ENCODE measurements around the gene EGLN3. TPM values are rescaled to one million over a fixed set of nuclear protein-coding genes. Genes with fewer than 3 reads are reported as not detected.

The EGLN3 gene
- polyA plus RNA-seq (ENCODE audit: low read depth in 6 of 6): 1 to 10 TPM in 1 of 6 donors, under 1 TPM in 4, not detected in 1; 0.16 to 1.4 (median 0.77) TPM

DNA sequence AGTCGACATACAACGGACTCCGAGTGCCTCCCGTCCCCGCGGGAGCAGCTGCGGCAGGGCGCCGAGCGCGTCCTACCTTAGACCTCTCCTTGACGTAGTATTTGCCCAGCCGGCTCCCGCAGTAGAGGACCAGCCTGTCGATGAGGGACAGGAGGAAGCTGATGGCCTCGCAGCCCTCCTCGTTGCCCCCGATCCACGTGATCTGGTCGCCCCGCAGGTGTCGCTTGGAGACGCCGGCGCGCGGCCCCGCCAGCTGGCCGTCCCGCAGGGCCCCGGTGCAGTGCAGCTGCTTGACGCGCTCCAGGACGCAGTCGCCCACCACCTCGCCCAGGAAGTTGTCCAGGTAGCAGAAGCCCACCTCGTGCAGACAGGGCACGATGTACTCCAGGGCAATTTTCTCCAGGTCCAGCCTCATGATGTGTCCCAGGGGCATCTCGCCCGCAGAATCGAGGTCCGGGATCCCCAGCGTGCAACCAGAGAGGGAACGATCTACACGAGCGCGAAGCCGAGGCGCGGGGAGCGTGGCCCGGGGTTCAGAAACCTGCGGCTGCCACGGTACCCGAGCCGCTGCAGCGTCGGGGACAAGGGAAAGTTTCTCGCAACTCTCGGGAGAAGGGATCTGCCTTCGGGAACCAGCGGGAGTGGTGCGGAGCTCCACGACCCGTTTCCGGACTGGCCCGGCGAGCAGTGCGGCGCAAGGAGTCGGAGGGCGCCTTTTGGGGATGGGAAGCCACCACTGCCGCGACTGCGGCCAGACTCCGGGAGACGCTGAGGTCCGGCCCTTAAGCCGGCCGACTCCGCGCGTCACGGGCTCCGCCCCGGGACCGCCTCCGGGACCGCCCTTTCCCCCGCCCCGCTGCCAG lies at the start of gene EGLN3:
TSS of gene EGLN3 (minus strand) at position 755 of the 863 bp plus-strand sequence. CDS start at position 433, 322 bp downstream.
- H3K36me3 Mint-ChIP-seq: no peaks in the 10 kb centered on the region
- ATAC-seq (ENCODE audit: low read depth in 2 of 2): peak; percentile 61 to 74
- H3K27me3 Mint-ChIP-seq: peaks cover 32 to 51% (median 48%) of the 10 kb centered on the region in 3 donors
- H3K4me1 Mint-ChIP-seq: peaks cover 13 to 30% (median 29%) of the 10 kb centered on the region in 3 donors
- DNase-seq: peak; percentile 28
- H3K4me3 Mint-ChIP-seq: peak within 1 kb of the TSS; percentile 81 to 91 (median 85)
- peaks cover 0 to 2% (median 0%) of the 10 kb centered on the region in 7 donors for H3K9me3 Mint-ChIP-seq
- peak within 1 kb of the TSS in 1 of 6 donors; percentile 28 for H3K27ac Mint-ChIP-seq

DNA sequence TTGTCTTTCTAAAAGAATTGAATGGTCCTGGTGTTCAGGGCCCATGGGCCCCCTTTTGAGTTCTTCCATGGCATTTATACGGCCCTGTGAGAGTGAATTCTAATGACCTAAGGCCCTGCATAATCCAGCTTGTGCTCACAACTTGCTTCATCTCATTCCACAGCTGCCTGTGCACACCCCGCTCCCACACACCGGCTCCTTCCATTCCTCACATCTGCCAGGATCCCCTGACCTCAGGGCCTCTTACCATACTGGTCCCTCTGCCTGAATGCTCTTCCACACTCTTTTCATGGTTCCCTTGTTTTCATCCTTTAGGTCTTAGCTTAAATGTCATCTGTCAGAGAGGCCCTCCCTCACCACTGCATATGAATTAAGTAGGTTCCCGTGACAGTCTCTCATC lies 49.5 kb upstream of the EGLN3 start:
- H3K4me3 Mint-ChIP-seq: no peak overlapping the region
- H3K9me3 Mint-ChIP-seq: no peaks in the 10 kb centered on the region
- no peaks in the 10 kb centered on the region for H3K4me1 Mint-ChIP-seq
- H3K36me3 Mint-ChIP-seq: peaks cover 0 to 5% of the 10 kb centered on the region in 2 donors
- ATAC-seq (ENCODE audit: low read depth in 2 of 2) (no peak), DNase-seq (no peak)
- peaks cover 3 to 18% (median 14%) of the 10 kb centered on the region in 3 donors for H3K27me3 Mint-ChIP-seq
- H3K27ac Mint-ChIP-seq: no peak overlapping the region

DNA sequence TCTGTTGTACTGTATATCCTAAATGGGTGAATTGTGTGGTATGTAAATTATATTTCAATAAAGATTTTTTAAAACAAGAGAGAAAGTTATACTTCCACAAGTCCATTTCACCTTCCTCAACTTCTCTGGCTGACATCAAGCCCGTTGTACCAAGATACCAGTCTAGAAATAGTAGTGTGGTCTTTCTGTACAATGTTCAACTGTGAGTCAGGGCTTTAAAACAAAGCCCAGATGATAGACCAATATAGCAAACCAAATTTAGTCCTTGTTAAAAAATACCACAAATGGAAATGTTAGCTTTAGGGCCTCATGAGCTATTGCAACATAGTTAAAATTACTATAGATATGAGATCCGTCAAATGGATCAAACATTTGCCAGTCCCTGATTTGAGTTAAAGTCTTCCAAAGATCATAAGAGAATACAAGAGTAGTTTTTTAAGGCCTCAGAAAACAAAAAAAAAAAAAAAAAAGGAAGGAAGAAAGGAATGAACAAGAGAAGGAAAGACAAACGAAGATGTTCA lies 49.0 kb upstream of the EGLN3 start:
- Mint-ChIP-seq H3K4me3 (no peak overlapping the region), H3K4me1 (no peaks in the 10 kb centered on the region), H3K9me3 (no peaks in the 10 kb centered on the region), H3K36me3 (peaks cover 0 to 5% of the 10 kb centered on the region in 2 donors), H3K27me3 (peaks cover 3 to 18% (median 14%) of the 10 kb centered on the region in 3 donors), H3K27ac (no peak overlapping the region)
- DNase-seq: no peak
- ATAC-seq (ENCODE audit: low read depth in 2 of 2): no peak

DNA sequence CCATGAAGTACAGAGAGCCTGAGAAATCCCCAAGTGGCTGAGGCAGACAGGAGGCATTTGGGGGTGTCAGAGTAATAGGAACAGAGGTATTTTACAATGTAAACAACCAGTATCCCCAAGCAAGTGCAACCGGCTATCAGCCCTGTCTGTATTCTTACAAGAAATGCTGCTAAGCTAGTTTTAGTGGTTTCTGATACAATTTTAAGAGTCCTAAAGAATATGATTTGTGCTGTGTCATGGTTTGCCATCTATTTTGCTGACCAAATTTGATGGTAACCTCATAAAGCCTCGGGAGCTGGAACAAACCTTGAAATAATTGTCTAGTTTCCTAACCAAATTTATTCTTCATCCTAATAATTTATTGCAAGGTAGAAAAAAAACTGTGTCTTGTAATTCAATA lies 46.7 kb upstream of the EGLN3 start:
- no peak for ATAC-seq (ENCODE audit: low read depth in 2 of 2)

DNA sequence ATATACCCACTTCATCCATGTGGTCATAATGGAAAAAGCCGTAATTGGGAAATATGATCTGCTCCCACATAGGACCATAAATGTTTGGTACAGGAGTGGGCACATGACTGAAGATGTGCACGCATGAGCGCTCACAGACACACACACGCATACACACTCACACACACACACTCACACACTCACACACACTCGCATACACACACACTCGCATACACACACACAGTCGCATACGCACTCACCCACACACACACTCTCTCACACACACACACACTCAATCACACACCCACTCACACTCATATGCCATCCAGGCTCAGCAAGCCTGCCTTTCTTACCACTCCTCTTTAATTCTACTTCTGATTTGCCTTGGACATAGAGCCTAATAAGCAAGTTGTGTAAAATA lies 45.6 kb upstream of the EGLN3 start:
- DNase-seq (no peak), ATAC-seq (ENCODE audit: low read depth in 2 of 2) (no peak)
- Mint-ChIP-seq H3K9me3 (no peaks in the 10 kb centered on the region), H3K4me3 (no peak overlapping the region), H3K36me3 (no peaks in the 10 kb centered on the region), H3K4me1 (no peaks in the 10 kb centered on the region), H3K27me3 (peaks cover 0 to 31% (median 24%) of the 10 kb centered on the region in 3 donors), H3K27ac (no peak overlapping the region)

More for the DNA sequence above, 46.7 kb upstream of the EGLN3 start:
- Mint-ChIP-seq H3K36me3 (peaks cover 0 to 4% of the 10 kb centered on the region in 2 donors), H3K27me3 (peaks cover 2 to 19% (median 18%) of the 10 kb centered on the region in 3 donors), H3K4me1 (no peaks in the 10 kb centered on the region), H3K9me3 (no peaks in the 10 kb centered on the region), H3K4me3 (no peak overlapping the region), H3K27ac (peak overlapping the region in 1 of 6 donors; percentile 23)
- no peak for DNase-seq

DNA sequence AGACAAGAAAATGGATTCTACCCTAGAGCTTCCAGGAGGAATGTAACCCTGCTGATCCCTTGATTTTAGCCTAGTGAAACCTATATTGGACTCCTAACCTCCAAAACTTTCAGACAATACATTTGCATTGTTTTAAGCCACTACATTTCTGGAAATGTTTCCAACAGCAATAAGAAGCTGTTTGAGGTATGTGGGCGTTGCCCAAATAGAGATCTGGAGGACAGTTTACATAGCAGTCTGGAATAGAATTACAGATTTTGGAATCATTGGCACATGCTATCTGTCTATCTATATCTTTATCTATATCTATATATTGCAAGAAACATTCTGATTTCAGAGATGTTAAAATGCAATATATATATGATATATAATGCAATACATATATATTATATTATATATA lies 42.4 kb upstream of the EGLN3 start:
- Mint-ChIP-seq H3K36me3 (no peaks in the 10 kb centered on the region), H3K4me1 (no peaks in the 10 kb centered on the region), H3K9me3 (no peaks in the 10 kb centered on the region), H3K4me3 (no peak overlapping the region), H3K27ac (no peak overlapping the region), H3K27me3 (peaks cover 0 to 33% (median 19%) of the 10 kb centered on the region in 3 donors)
- no peak for DNase-seq
- ATAC-seq (ENCODE audit: low read depth in 2 of 2): no peak

DNA sequence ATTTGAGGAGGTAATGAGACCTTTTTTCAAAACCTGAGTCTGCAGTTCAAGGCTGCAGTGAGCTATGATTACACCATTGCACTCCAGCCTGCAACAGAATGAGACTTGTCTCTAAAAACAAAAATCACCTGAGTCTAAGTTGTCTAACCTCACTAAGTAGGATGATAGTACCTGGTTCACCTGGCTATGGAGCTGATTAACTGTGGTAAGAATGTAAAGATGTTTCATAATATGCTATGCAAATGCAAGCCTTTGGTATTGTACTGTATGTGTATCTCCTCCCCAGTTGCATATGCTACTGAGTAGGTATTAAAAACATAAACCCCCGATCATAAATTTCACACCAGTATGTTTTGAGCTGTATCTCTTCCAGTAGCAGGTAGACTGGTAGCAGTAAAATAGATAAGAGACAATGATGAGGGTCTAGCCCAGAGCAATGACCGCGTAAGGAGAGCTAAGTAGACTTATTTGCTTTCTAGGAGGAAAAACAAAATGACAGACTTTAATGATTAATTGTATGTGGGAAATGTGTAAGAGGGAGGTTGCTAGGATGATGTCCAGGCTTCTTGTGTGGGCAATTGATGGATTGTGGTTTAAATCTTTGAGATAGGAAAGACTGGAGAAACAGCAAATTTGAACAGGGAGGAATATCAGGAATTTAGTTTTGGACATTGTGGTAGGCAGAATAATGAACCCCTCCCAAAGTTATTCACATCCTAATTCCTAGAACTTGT lies 41.6 kb upstream of the EGLN3 start:
- Mint-ChIP-seq H3K4me1 (no peaks in the 10 kb centered on the region), H3K4me3 (no peak overlapping the region), H3K9me3 (no peaks in the 10 kb centered on the region), H3K36me3 (no peaks in the 10 kb centered on the region), H3K27ac (no peak overlapping the region), H3K27me3 (peaks cover 0 to 32% (median 19%) of the 10 kb centered on the region in 3 donors)
- ATAC-seq (ENCODE audit: low read depth in 2 of 2) (no peak), DNase-seq (no peak)

DNA sequence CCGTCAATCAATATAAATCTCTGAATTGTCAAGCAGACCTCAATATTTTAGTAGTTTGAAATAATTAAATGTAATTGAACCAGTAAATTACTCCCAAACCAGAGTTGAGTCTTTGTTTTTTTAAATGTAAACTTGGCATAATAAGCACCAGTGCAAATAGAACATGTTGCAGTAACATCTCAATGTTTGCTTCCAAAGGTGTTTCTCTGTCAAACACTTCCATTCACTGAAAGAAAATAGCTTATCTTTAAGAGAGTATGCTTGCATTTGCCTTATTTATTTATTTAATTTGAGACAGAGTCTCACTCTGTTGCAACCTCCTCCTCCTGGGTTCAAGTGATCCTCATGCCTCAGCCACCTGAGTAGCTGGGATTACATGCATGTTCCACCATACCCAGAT lies 39.9 kb upstream of the EGLN3 start:
- Mint-ChIP-seq H3K9me3 (peaks cover 0 to 2% (median 0%) of the 10 kb centered on the region in 7 donors), H3K4me1 (no peaks in the 10 kb centered on the region), H3K27ac (no peak overlapping the region), H3K27me3 (peaks cover 0 to 19% (median 7%) of the 10 kb centered on the region in 3 donors), H3K36me3 (no peaks in the 10 kb centered on the region), H3K4me3 (no peak overlapping the region)
- ATAC-seq (ENCODE audit: low read depth in 2 of 2) (no peak), DNase-seq (no peak)

DNA sequence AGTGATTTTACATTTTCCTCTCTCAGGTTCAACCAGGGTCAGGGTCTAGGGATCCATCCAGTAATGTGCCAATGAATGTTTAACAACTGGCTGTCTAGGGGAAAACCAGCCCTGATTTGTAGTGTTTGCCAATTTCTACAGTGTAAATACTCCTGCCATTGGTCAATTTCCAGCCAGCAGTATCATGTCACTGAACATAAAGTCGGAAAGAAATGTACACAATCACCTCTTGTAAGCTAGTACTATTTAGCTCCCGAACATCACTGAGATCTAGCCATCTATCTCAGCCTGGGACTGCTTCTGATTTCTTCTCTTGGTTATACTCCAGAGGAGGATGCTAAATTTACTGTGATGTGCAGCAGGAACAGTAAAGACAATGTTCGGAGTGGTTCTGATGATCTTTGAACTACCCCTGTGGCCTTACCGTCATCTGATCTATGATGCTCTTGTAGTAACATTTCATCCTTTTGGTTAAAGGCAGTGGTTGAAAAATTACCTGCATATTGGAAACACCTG lies 36.7 kb upstream of the EGLN3 start:
- Mint-ChIP-seq H3K9me3 (peaks cover 0 to 13% (median 7%) of the 10 kb centered on the region in 7 donors), H3K4me1 (no peaks in the 10 kb centered on the region), H3K36me3 (no peaks in the 10 kb centered on the region), H3K27ac (no peak overlapping the region), H3K27me3 (peaks cover 0 to 14% (median 7%) of the 10 kb centered on the region in 3 donors), H3K4me3 (no peak overlapping the region)
- ATAC-seq (ENCODE audit: low read depth in 2 of 2) (no peak), DNase-seq (no peak)

DNA sequence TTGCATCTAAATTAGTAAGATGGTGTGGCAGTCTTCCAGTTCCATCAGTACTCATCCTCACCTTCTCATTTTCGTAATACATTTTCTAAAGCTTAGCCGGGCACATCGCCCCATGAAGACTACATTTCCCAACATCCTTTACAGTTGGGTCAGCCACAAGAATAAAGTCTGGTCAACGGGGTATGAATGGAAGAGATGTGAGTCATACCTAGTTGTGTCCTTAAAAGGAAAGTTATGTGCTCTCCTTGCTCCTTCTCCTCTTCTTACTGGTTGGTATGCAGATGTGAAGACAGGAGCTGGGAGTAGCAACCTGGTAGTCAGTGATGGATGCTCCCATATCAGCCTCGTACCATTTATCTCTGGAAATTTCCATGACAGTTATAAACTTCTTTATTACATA lies 35.9 kb upstream of the EGLN3 start:
- Mint-ChIP-seq H3K36me3 (no peaks in the 10 kb centered on the region), H3K27me3 (peaks cover 0 to 5% (median 4%) of the 10 kb centered on the region in 3 donors), H3K4me3 (no peak overlapping the region), H3K27ac (peak overlapping the region in 1 of 6 donors; percentile 36), H3K9me3 (peaks cover 0 to 13% (median 7%) of the 10 kb centered on the region in 7 donors), H3K4me1 (no peaks in the 10 kb centered on the region)
- no peak for DNase-seq
- no peak for ATAC-seq (ENCODE audit: low read depth in 2 of 2)

DNA sequence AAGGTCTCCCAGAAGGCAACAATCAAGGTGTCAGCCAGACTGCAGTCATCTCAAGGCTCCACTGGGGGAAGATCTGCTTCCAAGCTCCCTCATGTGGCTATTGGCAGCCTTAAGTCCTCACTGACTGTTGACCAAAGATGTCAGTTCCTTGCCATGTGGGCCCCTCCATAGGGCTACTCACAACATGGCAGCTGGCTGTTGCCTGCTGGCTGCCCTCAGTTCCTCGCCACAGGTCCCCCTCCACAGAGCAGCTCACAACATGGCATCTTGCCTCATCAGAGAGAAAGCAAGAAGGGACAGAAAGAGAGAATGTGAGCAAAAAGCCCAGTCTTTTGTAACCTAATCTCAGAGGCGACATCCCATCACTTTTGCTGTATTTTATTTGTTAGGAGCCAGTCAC lies 34.4 kb upstream of the EGLN3 start:
- Mint-ChIP-seq H3K27me3 (no peaks in the 10 kb centered on the region), H3K9me3 (peaks cover 0 to 13% (median 7%) of the 10 kb centered on the region in 7 donors), H3K4me1 (peaks cover 0 to under 1% (median under 1%) of the 10 kb centered on the region in 3 donors), H3K27ac (no peak overlapping the region), H3K4me3 (peak overlapping the region in 1 of 8 donors; percentile 22), H3K36me3 (no peaks in the 10 kb centered on the region)
- no peak for DNase-seq
- ATAC-seq (ENCODE audit: low read depth in 2 of 2): no peak

DNA sequence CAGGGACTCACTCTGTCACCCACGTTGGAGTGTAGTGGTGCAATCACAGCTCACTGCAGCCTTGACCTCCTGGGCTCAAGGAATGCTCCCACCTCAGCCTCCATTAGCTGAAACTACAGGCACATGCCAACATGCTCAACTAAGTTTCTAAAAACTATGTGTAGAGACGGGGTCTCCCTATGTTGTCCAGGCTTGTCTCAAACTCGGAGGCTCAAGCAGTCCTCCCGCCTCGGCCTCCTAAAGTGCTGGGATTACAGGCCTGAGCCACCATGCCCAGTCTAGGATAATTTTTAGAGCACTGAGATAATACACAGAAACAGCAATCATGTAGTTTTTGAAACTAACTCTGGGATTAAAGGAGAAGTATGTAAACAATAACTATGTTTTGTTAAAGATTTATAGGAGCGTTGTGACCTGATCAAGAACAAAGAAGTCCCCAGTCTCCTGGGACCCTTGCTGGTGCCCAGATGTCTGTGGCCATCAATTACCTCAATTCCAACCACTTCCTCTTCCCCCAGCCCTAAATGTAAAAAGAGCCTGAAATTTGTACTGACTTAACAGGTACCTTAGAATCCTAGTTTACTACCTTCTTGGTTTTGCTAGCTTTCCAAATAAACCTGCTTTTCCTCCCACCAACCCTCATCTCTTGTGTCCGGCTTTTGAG lies 28.9 kb upstream of the EGLN3 start:
- Mint-ChIP-seq H3K27ac (peak overlapping the region in 2 of 6 donors; percentile 34 to 64), H3K36me3 (no peaks in the 10 kb centered on the region), H3K27me3 (no peaks in the 10 kb centered on the region), H3K4me3 (peak overlapping the region in 1 of 8 donors; percentile 20), H3K9me3 (peaks cover 0 to 5% (median 0%) of the 10 kb centered on the region in 7 donors), H3K4me1 (peaks cover 5 to 8% (median 7%) of the 10 kb centered on the region in 3 donors)
- ATAC-seq (ENCODE audit: low read depth in 2 of 2) (peak; percentile 33 to 40), DNase-seq (no peak)

Data from naive B cell (primary cell).